Vagina (tissue), 2 donors: Measurements from ENCODE around the gene ADAMTS16.

Experiments
- POLR2A ChIP-seq, 2 donors: fragments of 450-650 bp; IDR thresholded peaks; one replicate each; pipeline ENCODE4 v1.6.1; 2017; ENCODE audit warnings: antibody characterized with exemption in 2 of 2, mild to moderate bottlenecking in 2 of 2, moderate library complexity in 2 of 2
- TF ChIP-seq, protein P1 (sequence below), 3 experiments: fragments of 450-650 bp in 2 of 3; fragments of 200-600 bp in 1 of 3; sonication (generic) in 1 of 3; IDR thresholded peaks; one replicate each; pipeline ENCODE4 v1.5.1; 2017 to 2019; ENCODE audit warnings: antibody characterized with exemption in 3 of 3, mild to moderate bottlenecking in 2 of 3, moderate library complexity in 2 of 3

- TF ChIP-seq, protein P1, sequence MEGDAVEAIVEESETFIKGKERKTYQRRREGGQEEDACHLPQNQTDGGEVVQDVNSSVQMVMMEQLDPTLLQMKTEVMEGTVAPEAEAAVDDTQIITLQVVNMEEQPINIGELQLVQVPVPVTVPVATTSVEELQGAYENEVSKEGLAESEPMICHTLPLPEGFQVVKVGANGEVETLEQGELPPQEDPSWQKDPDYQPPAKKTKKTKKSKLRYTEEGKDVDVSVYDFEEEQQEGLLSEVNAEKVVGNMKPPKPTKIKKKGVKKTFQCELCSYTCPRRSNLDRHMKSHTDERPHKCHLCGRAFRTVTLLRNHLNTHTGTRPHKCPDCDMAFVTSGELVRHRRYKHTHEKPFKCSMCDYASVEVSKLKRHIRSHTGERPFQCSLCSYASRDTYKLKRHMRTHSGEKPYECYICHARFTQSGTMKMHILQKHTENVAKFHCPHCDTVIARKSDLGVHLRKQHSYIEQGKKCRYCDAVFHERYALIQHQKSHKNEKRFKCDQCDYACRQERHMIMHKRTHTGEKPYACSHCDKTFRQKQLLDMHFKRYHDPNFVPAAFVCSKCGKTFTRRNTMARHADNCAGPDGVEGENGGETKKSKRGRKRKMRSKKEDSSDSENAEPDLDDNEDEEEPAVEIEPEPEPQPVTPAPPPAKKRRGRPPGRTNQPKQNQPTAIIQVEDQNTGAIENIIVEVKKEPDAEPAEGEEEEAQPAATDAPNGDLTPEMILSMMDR (IDR thresholded peaks at IDR 0.05): no peak
- no peak for TF ChIP-seq POLR2A (IDR thresholded peaks at IDR 0.05)
Observed at GRCh38 chr5:5235685-5236084, 95.6 kb downstream of the ADAMTS16 start.
